K562 (cell line): ENCODE results near the gene PRR36. TPM values are rescaled to one million over a fixed set of nuclear protein-coding genes. Genes with fewer than 3 reads are reported as not detected.

Source experiments
- ATAC-seq: fragments of 200-7000 bp; cut with Tn5 transposase; 3 replicates; pipeline ENCODE4 v1.9.1; 2020; ENCODE audit warnings: moderate library complexity
- BruUV-seq: library from RNA; stranded (reverse); fragments of 400-500 nt; replicated peaks from 2 replicates; lab custom pipeline; 2021; lab: Mats Ljungman, UMichigan
- CTCF ChIA-PET: fragments of 300-600 bp; formaldehyde crosslinking; extraction: SDS; loops from one replicate; lab custom pipeline; 2021; ENCODE audit warnings: low intra/inter-chr PET ratio; lab: Yijun Ruan, JAX
- POLR2A ChIA-PET: fragments of 300-600, 350-650 bp; sonication (Branson Sonifier 250); formaldehyde crosslinking; extraction: SDS; loops from one replicate; lab custom pipeline; 2021; ENCODE audit warnings: antibody characterized with exemption, inconsistent platforms; lab: Yijun Ruan, JAX
- DNase-seq, 4 experiments: peaks; one replicate each; pipeline versions ENCODE4 v3.0.0 to v3.0.0-alpha.2; 2011 to 2018; ENCODE audit warnings: low spot score in 3 of 4, mixed read lengths in 3 of 4; ENCODE audit errors: extremely low read depth in 1 of 4
- FAIRE-seq: peaks from 2 replicates; lab custom pipeline; 2011; peaks lifted over from hg19 to GRCh38; lab: Jason Lieb, UNC
- H2AFZ ChIP-seq: 2 replicates; pipeline ENCODE4 v1.6.0; 2011; ENCODE audit warnings: low read depth, low read length, control low read depth, inconsistent platforms
- H3K27ac ChIP-seq: fragments of 200-600 bp; 3 replicates; pipeline ENCODE4 v1.8.0; 2011; ENCODE audit warnings: low read depth, mild to moderate bottlenecking, control low read depth, inconsistent platforms, low read length, moderate library complexity, mixed read lengths; ENCODE audit errors: extremely low read depth
- H3K27me3 ChIP-seq, 2 experiments: fragments of 300-600 bp in 1 of 2; 2 replicates in 1 of 2; 3 replicates in 1 of 2; pipeline versions ENCODE4 v1.6.0 to v1.8.0; 2011; ENCODE audit warnings: inconsistent platforms in 2 of 2, low read length in 2 of 2, mild to moderate bottlenecking in 1 of 2, mixed read lengths in 1 of 2, moderate library complexity in 1 of 2; ENCODE audit not compliant: control insufficient read depth in 2 of 2, insufficient read depth in 2 of 2
- H3K36me3 ChIP-seq: fragments of 300-600 bp; 3 replicates; pipeline ENCODE4 v1.8.0; 2011; ENCODE audit warnings: mild to moderate bottlenecking, low read length, inconsistent platforms; ENCODE audit not compliant: control insufficient read depth, insufficient read depth
- H3K4me1 ChIP-seq, 2 experiments: fragments of 200-600 bp in 1 of 2; replicated peaks in 1 of 2; 2 replicates in 1 of 2; 3 replicates in 1 of 2; pipeline versions ENCODE4 v1.5.1 to v1.8.0; 2011; ENCODE audit warnings: inconsistent platforms in 2 of 2, low read length in 2 of 2, mild to moderate bottlenecking in 1 of 2, mixed read lengths in 1 of 2, moderate library complexity in 1 of 2; ENCODE audit not compliant: control insufficient read depth in 2 of 2, insufficient read depth in 2 of 2
- H3K4me2 ChIP-seq: 2 replicates; pipeline ENCODE4 v1.6.1; 2011; ENCODE audit warnings: low read length, control low read depth, inconsistent platforms, mixed read lengths; ENCODE audit not compliant: insufficient read depth
- H3K4me3 ChIP-seq: fragments of 200-600 bp; sonication (generic), shearing (Covaris generic); 2 replicates; pipeline ENCODE4 v1.5.1; 2016; ENCODE audit warnings: control low read depth, inconsistent platforms
- H3K79me2 ChIP-seq: fragments of 200-600 bp; 3 replicates; pipeline ENCODE4 v1.8.0; 2011; ENCODE audit warnings: low read length, inconsistent platforms; ENCODE audit not compliant: control insufficient read depth, insufficient read depth
- H3K9ac ChIP-seq, 2 experiments: 2 replicates each; pipeline versions ENCODE4 v1.6.0 to v1.6.1; 2011; ENCODE audit warnings: low read depth in 2 of 2, low read length in 2 of 2, control low read depth in 1 of 2, inconsistent platforms in 1 of 2, mild to moderate bottlenecking in 1 of 2, mixed read lengths in 1 of 2; ENCODE audit not compliant: insufficient read depth in 1 of 2
- H3K9me1 ChIP-seq: one replicate; pipeline ENCODE4 v1.6.0; 2011; ENCODE audit warnings: inconsistent platforms, mild to moderate bottlenecking, low read length, moderate library complexity; ENCODE audit not compliant: control insufficient read depth, insufficient read depth
- H3K9me3 ChIP-seq: replicated peaks from 2 replicates; pipeline ENCODE4 v1.5.1; 2011; ENCODE audit warnings: low read depth, low read length, inconsistent platforms; ENCODE audit not compliant: control insufficient read depth, insufficient read depth
- H4K20me1 ChIP-seq: replicated peaks from 2 replicates; pipeline ENCODE4 v1.6.1; 2011; ENCODE audit warnings: low read length, inconsistent platforms, mixed read lengths; ENCODE audit not compliant: control insufficient read depth, insufficient read depth
- C11orf30 ChIP-seq: fragments of 450-650 bp; IDR thresholded peaks from 2 replicates; pipeline ENCODE4 v1.6.1; 2016; ENCODE audit warnings: low read depth, mild to moderate bottlenecking
- CREB1 ChIP-seq, 2 experiments: sonication (generic) in 1 of 2; formaldehyde crosslinking in 1 of 2; IDR thresholded peaks; 2 replicates each; pipeline versions ENCODE4 v1.6.1 to v1.8.0; 2012 to 2022; ENCODE audit warnings: inconsistent platforms in 1 of 2, mild to moderate bottlenecking in 1 of 2, missing genetic modification reagents in 1 of 2, moderate library complexity in 1 of 2
- HDAC6 ChIP-seq: IDR thresholded peaks from 2 replicates; pipeline ENCODE4 v1.6.1; 2012; ENCODE audit warnings: low read depth, mild to moderate bottlenecking, control low read depth, inconsistent platforms, low read length, moderate library complexity
- MCM2 ChIP-seq: fragments of 450-650 bp; IDR thresholded peaks from 2 replicates; pipeline ENCODE4 v1.6.1; 2017; ENCODE audit warnings: low read depth, mild to moderate bottlenecking
- MYNN ChIP-seq, 2 experiments: sonication (generic); formaldehyde crosslinking in 1 of 2; IDR thresholded peaks; 2 replicates each; pipeline versions ENCODE4 v1.5.0 to v1.6.1; 2016 to 2020; ENCODE audit warnings: antibody characterized with exemption in 1 of 2, missing genetic modification reagents in 1 of 2
- NEUROD1 ChIP-seq: fragments of 150-350 bp; IDR thresholded peaks from 2 replicates; pipeline ENCODE4 v1.6.1; 2014; ENCODE audit warnings: borderline replicate concordance, low read length, low read depth; ENCODE audit not compliant: partially characterized antibody
- NFIC ChIP-seq: fragments of 450-650 bp; IDR thresholded peaks from 2 replicates; pipeline ENCODE4 v1.6.1; 2017; ENCODE audit warnings: mild to moderate bottlenecking, inconsistent platforms
- POLR3G ChIP-seq: IDR thresholded peaks from 2 replicates; pipeline ENCODE4 v1.6.1; 2011; ENCODE audit not compliant: insufficient read length, insufficient replicate concordance; ENCODE audit errors: extremely low read depth
- ZNF785 ChIP-seq: fragments of 250-450 bp; sonication (Bioruptor Pico); IDR thresholded peaks from 2 replicates; pipeline ENCODE4 v1.4.0; 2020; ENCODE audit warnings: mild to moderate bottlenecking
- WGBS: fragments of 100-300 bp; shearing (Covaris generic); methylation state at CpG from one replicate; pipeline ENCODE4 v1.1.6; 2016; ENCODE audit warnings: low coverage, mixed read lengths; ENCODE audit not compliant: insufficient coverage; ENCODE audit errors: missing lambda C conversion rate; 5-methylcytosine and 5-hydroxymethylcytosine counted together
- in situ Hi-C: fragments of 300-500 bp; cut with MboI; formaldehyde crosslinking; loops from 4 replicates; pipeline ENCODE4 v1.15.0; 2018; ENCODE audit warnings: inconsistent platforms, mixed read lengths
- intact Hi-C: fragments of 100-400 bp; cut with micrococcal nuclease; formaldehyde crosslinking; loops from 2 replicates; pipeline ENCODE4 v1.14.2; 2022
- polyA plus RNA-seq, 8 experiments: library from polyadenylated mRNA; depleted of rRNA in 4 of 8; stranded (reverse) in 5 of 8; unstranded in 3 of 8; fragments of >200 nt; fragmentation: Nextera tagmentation in 2 of 8; fragmentation: Illumina TruSeq in 1 of 8; extraction: Ambion mirVana in 2 of 8; extraction: Trizol in 1 of 8; gene quantifications; 2 replicates each; pipeline versions ENCODE4 v1.2.1 to v1.2.3, GENCODE V29; 2011 to 2014; ENCODE audit warnings: inconsistent platforms in 1 of 8, missing spikeins in 1 of 8
- total RNA-seq, 7 experiments: library from RNA; depleted of rRNA in 6 of 7; stranded (reverse); fragments of >200 nt in 6 of 7; fragmentation: Illumina TruSeq in 2 of 7; extraction: Trizol in 2 of 7; gene quantifications; 2 replicates each; pipeline versions ENCODE4 v1.2.1 to v1.2.3, GENCODE V29; 2011 to 2021; ENCODE audit warnings: low replicate concordance in 1 of 7
- TF ChIP-seq, protein P1 (sequence below): sonication (generic); formaldehyde crosslinking; IDR thresholded peaks from 2 replicates; pipeline ENCODE4 v1.8.0; 2022; ENCODE audit warnings: missing genetic modification reagents, mild to moderate bottlenecking, moderate library complexity, borderline replicate concordance
- TF ChIP-seq, protein P2 (sequence below), 3 experiments: fragments of 200-800 bp in 1 of 3; sonication (Bioruptor generic) in 1 of 3; sonication (generic) in 1 of 3; formaldehyde crosslinking in 1 of 3; IDR thresholded peaks; 2 replicates each; pipeline versions ENCODE4 v1.6.1 to v1.8.0; 2016 to 2022; ENCODE audit warnings: mild to moderate bottlenecking in 2 of 3, missing compliant biosample characterization in 2 of 3, missing genetic modification characterization in 2 of 3, missing genetic modification reagents in 1 of 3
- TF ChIP-seq, protein P3 (sequence below): fragments of 250-450 bp; sonication (Bioruptor Pico); IDR thresholded peaks from 2 replicates; pipeline ENCODE4 v1.8.0; 2022; ENCODE audit warnings: inconsistent platforms, mild to moderate bottlenecking, moderate library complexity, borderline replicate concordance
- TF ChIP-seq, protein P4 (sequence below): fragments of 250-450 bp; sonication (Bioruptor Pico); IDR thresholded peaks from 2 replicates; pipeline ENCODE4 v1.5.0; 2021; ENCODE audit warnings: mild to moderate bottlenecking, borderline replicate concordance

The PRR36 gene
- total and polyA plus RNA-seq, 9 of the 15 experiments (the other 6 are each of a cell fraction or from before 2014, with no cell fraction given) = 0.05 to 0.42 (median 0.06) TPM; not detected in 6

DNA sequence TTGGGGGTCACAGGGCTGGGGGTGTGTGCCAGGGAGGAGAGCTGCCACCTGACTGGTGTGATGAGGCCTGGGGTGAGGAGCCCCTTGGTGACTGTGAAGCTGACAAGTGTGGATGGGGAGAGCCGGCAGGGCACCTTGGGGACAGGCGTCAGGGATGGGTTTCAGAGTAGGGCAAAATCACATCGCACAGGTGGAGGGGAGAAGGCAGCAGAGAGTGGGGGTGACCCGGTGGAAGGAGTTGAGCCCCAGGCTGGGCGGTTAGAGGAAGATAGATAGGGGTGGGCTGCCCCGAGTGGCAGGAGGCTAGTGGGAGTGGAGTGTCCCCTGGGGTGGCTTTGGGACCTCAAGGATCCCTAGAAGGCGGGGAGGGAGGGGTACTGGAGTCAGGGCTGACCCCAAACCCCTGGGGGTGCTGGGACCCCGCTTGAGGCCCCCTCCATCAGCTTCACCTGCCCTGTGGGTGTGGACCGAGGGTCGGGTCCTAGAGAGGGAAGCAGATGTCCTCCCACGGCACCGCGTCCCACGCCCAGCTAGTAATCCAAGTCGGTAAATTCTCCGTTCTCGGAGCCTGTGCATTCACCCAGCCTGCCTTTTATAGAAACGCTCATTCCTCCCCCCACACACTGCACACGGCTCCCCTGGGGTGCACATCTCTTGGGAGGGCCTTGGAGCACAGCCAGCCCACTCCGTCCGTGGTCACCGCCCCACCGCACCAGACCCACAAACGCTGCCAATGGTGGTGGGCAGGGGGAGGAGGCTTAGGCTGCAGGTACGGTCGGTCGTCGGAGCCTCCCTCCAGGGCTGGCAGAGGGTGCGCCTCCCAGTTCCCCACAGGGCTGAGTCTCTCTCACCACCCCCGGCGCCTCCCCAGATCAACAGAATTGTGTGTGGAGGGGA lies 49.4 kb upstream of the PRR36 start:
- H3K27me3 ChIP-seq = no peaks in the 10 kb centered on the region
- peaks cover 25% of the 10 kb centered on the region; the same call in 1 of the 2 replicates for H4K20me1 ChIP-seq
- H3K36me3 ChIP-seq = peaks cover 35% of the 10 kb centered on the region; the same call in 1 of the 3 replicates
- H3K9ac ChIP-seq = peak overlapping the region in 1 of 2 experiments; percentile 86; a peak in 2 of 4 replicates
- H3K4me3 ChIP-seq = no peak overlapping the region
- H3K27ac ChIP-seq = no peak overlapping the region
- DNase-seq = no peak
- H3K79me2 ChIP-seq = peaks cover 12% of the 10 kb centered on the region
- H3K9me3 ChIP-seq = no peaks in the 10 kb centered on the region
- WGBS = 44% methylated on average over 30 of the region's 31 CpGs
- ChIA-PET POLR2A (interaction anchor here (0.6 to 1.4 kb wide), 3 partner anchors 25 to 262 kb away, joined by 3 to 8 read pairs (median 3); no protein-coding TSS in a partner anchor), CTCF (no interaction called here)
- no peak overlapping the region for H3K4me2 ChIP-seq
- no peak for FAIRE-seq
- in situ Hi-C loops (loop anchor here (5.0 kb wide), 1 partner anchor 71 kb away; no protein-coding TSS in a partner anchor), intact Hi-C loops (loop anchor here (5.0 kb wide), 1 partner anchor 51 kb away; the partner anchor contains the start of gene PRR36)
- BruUV-seq = no TSS peak
- H2AFZ ChIP-seq = no peak overlapping the region
- ATAC-seq = no peak
- peaks cover 19 to 85% of the 10 kb centered on the region in 2 experiments for H3K4me1 ChIP-seq
- no peaks in the 10 kb centered on the region for H3K9me1 ChIP-seq
- TF ChIP-seq ZNF785 (CRISPR knock-in tag) = no peak
- TF ChIP-seq, protein P1, sequence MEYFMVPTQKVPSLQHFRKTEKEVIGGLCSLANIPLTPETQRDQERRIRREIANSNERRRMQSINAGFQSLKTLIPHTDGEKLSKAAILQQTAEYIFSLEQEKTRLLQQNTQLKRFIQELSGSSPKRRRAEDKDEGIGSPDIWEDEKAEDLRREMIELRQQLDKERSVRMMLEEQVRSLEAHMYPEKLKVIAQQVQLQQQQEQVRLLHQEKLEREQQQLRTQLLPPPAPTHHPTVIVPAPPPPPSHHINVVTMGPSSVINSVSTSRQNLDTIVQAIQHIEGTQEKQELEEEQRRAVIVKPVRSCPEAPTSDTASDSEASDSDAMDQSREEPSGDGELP = 0 out of 2 replicates have a peak, but pooled peaks have one; percentile 18
- TF ChIP-seq, protein P2, sequence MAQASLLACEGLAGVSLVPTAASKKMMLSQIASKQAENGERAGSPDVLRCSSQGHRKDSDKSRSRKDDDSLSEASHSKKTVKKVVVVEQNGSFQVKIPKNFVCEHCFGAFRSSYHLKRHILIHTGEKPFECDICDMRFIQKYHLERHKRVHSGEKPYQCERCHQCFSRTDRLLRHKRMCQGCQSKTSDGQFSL (CRISPR knock-in tag; IDR thresholded peaks at IDR 0.05) = 0 out of 2 replicates have a peak, but pooled peaks have one; percentile 34
- TF ChIP-seq, protein P2 (tag; IDR thresholded peaks at IDR 0.05) = no peak
- TF ChIP-seq NEUROD1 = no peak
- TF ChIP-seq, protein P3, sequence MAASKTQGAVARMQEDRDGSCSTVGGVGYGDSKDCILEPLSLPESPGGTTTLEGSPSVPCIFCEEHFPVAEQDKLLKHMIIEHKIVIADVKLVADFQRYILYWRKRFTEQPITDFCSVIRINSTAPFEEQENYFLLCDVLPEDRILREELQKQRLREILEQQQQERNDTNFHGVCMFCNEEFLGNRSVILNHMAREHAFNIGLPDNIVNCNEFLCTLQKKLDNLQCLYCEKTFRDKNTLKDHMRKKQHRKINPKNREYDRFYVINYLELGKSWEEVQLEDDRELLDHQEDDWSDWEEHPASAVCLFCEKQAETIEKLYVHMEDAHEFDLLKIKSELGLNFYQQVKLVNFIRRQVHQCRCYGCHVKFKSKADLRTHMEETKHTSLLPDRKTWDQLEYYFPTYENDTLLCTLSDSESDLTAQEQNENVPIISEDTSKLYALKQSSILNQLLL (CRISPR knock-in tag) = no peak
- no peak for TF ChIP-seq C11orf30
- TF ChIP-seq NFIC = peak; percentile 40; the same call in 1 of the 2 replicates
- no peak for TF ChIP-seq MYNN (IDR thresholded peaks at IDR 0.05)
- TF ChIP-seq MYNN (CRISPR knock-in tag; IDR thresholded peaks at IDR 0.05) = no peak
- TF ChIP-seq POLR3G = no peak
- no peak for TF ChIP-seq CREB1 (IDR thresholded peaks at IDR 0.05)
- TF ChIP-seq CREB1 (CRISPR knock-in tag; IDR thresholded peaks at IDR 0.05) = no peak
- TF ChIP-seq, protein P4, sequence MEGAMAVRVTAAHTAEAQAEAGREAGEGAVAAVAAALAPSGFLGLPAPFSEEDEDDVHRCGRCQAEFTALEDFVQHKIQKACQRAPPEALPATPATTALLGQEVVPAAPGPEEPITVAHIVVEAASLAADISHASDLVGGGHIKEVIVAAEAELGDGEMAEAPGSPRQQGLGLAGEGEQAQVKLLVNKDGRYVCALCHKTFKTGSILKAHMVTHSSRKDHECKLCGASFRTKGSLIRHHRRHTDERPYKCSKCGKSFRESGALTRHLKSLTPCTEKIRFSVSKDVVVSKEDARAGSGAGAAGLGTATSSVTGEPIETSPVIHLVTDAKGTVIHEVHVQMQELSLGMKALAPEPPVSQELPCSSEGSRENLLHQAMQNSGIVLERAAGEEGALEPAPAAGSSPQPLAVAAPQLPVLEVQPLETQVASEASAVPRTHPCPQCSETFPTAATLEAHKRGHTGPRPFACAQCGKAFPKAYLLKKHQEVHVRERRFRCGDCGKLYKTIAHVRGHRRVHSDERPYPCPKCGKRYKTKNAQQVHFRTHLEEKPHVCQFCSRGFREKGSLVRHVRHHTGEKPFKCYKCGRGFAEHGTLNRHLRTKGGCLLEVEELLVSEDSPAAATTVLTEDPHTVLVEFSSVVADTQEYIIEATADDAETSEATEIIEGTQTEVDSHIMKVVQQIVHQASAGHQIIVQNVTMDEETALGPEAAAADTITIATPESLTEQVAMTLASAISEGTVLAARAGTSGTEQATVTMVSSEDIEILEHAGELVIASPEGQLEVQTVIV (CRISPR knock-in tag) = no peak
- no peak for TF ChIP-seq HDAC6
- TF ChIP-seq MCM2 = no peak
